Measurements from ENCODE around the gene CCDC169. TPM values are rescaled to one million over a fixed set of nuclear protein-coding genes. Genes with fewer than 3 reads are reported as not detected.

The CCDC169 gene
- total RNA-seq, 2 donors from 2014 or later: 0.46 to 0.62 TPM

DNA sequence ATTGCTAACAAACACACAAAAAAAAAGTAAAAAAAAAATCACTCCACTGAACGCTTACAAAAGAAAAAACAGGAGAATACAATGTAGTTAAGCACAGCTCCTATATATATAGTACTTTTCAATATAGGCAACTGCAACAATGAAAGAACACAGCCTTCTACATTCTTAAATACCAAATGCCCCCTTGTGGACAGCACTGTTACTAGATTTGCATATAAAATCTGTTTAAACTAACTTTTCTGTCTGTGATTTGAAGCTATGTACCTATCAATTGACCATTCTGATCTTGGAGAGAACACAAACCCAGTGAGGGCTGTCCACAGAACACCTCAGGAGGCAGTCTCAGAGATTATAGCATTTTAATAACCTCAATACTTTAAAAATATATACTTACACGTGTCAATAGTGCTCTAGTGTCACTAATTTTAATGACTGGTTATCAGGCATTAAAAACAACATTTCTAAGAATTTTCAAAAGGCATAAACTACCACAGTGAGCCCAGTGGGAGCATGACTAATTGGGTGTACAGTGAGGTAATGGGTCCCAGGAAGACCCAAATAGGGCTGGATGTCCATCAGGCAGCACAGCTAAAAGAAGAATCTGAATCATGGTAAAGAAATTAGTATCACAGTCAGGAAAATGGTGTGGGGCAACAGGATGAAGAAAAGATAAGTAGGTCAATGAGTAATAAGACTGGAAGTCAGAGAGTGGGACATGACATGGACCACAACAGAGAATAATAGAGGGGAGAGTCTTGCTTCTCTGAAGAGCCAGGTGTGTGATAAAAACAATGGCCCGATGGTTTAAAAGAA is 22.2 kb downstream of the CCDC169 start:
- peak in 1 of 2 donors; percentile 10 for DNase-seq (ENCODE audit: low spot score in 2 of 2)
- no peak for ATAC-seq
- no peaks in the 10 kb centered on the region for H3K36me3 Mint-ChIP-seq
- no peak overlapping the region for H3K27ac Mint-ChIP-seq
- H3K9me3 Mint-ChIP-seq: no peaks in the 10 kb centered on the region

DNA sequence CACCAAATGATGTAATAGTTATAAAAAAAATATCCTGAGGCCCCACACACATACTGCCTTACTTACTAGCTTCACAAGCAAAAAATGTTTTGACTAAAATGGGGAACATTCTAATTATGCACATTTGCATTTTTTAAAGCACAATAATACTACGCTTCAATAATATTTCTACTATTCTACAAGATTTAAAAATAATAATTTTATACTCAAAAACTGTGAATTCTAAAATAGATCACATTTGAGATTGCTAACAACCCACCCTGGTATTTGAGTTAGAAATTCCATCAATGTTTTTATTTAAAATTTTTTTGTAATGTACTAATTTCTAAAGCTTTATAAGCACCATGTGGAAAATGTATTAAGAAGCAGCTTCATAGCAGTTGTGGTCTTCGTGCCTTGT is 24.2 kb downstream of the CCDC169 start:
- DNase-seq (ENCODE audit: low spot score in 2 of 2) (no peak), ATAC-seq (no peak)
- Mint-ChIP-seq H3K36me3 (no peaks in the 10 kb centered on the region), H3K27ac (no peak overlapping the region), H3K9me3 (no peaks in the 10 kb centered on the region)

DNA sequence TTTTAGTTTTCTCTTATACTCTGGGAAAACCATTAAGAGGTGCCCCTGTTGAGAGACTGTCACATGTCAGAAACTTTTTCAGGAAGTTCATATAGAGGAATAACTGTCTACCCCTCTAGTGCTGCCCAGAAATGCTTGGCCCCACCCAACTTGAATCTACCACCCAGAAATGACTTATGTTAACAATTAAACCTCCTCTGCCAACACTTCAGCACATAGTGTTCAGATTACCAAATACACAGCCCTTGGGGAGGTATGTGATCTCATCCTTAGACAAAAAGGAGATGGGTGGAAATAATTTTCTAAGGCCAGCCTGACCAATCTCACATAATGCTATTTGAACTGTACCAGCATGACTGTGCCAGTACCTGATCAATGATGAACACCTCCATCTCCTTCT is 35.6 kb downstream of the CCDC169 start:
- Mint-ChIP-seq H3K36me3 (no peaks in the 10 kb centered on the region), H3K27ac (no peak overlapping the region), H3K9me3 (no peaks in the 10 kb centered on the region)
- ATAC-seq (no peak), DNase-seq (ENCODE audit: low spot score in 2 of 2) (no peak)

DNA sequence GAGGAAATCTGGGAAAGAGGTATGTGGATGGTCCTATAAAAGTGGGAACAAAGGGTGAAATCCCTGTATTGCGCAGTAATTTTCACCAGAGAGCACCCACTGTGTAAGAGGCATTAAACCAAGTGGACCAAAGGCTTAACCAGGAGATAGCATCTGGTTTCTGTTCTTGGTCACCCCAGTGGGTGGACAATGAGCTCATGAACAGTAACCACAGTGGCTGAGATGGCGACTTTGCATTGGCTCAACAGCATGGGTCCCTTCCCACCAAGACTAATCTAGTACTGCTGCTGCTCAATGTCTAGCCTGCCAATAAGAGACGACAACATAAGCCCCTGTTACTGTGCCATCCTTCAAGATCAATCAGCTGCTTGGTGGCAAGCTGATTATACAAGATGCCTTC is 36.6 kb downstream of the CCDC169 start:
- H3K9me3 Mint-ChIP-seq: no peaks in the 10 kb centered on the region
- no peaks in the 10 kb centered on the region for H3K36me3 Mint-ChIP-seq
- H3K27ac Mint-ChIP-seq: no peak overlapping the region
- DNase-seq (ENCODE audit: low spot score in 2 of 2) (no peak), ATAC-seq (no peak)

DNA sequence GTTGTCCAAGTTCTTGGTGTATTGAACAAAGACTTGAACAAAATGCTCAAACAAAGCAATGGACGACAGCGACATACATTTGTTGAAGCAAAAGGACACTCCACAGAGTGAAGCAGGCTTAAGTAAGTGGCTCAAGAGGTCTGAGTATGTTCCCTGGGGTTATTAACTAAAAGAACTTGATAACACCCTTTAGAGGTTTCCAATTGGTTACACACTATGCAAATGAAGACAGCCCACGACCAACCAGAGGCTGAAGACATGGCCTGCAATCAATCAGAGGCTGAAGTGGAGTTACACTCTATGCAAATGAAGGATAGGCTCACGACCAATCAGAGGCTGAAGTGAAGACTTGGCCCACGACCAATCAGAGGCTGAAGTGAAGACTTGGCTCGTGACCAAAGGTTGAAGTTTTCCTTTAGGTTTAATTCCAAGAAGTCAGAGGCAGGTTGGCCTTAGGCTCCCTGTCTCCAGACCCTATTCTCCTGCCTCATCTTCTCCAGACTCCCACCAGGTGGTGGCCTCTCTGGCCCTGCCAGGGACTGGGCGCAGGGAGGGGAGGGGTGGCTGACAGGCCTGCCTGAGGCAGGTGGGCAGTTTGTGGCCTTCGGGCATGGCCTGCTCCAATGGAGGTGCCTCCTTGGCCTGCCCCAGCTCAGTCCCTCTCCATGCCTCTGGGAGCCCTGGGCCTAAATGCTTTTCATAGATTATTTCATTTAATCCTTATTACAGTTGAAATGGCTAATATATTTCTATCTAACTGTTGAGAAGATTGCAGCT is 38.1 kb downstream of the CCDC169 start:
- H3K27ac Mint-ChIP-seq: no peak overlapping the region
- no peaks in the 10 kb centered on the region for H3K36me3 Mint-ChIP-seq
- ATAC-seq (no peak), DNase-seq (ENCODE audit: low spot score in 2 of 2) (no peak)
- no peaks in the 10 kb centered on the region for H3K9me3 Mint-ChIP-seq

DNA sequence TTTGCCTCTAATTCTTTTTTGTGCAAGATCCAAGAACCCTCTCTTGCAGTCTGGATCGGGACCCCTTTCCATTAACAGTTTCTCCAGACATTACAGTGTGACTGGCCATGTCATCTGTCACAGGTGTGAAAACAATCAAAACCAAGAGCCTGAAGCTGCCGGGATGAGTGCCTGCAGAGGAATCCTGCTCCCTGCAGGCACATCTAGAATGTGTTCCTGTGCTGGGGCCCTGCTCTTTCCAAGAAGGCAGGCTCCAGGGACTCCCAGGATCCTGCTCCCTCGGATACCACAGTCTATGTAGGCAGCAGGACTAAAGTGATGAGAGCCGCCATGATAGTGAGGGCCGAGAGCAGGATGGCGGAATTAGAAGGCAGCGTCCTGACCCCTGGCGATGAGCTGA is 38.8 kb downstream of the CCDC169 start:
- H3K36me3 Mint-ChIP-seq: no peaks in the 10 kb centered on the region
- no peaks in the 10 kb centered on the region for H3K9me3 Mint-ChIP-seq
- DNase-seq (ENCODE audit: low spot score in 2 of 2) (no peak), ATAC-seq (no peak)
- no peak overlapping the region for H3K27ac Mint-ChIP-seq

DNA sequence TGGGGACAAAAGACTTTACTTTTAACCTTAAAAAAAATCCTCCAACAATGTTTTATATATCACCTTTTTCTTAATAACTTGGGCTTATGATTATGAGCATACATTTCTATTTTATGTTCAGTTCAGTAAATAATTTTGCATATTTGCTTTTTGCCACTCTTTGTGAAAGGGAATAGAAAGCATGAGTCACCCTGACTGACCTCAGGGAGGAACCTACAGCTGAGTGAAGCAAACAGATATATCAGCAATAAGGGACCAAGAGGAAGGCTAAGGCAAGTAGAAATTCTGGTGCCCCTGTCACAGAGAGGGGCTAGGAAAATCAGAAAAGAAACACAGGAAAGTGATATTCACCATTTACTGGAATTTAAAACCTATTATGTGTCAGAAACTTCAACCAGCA is 46.1 kb downstream of the CCDC169 start:
- Mint-ChIP-seq H3K9me3 (no peaks in the 10 kb centered on the region), H3K27ac (no peak overlapping the region), H3K36me3 (no peaks in the 10 kb centered on the region)
- ATAC-seq (no peak), DNase-seq (ENCODE audit: low spot score in 2 of 2) (no peak)

DNA sequence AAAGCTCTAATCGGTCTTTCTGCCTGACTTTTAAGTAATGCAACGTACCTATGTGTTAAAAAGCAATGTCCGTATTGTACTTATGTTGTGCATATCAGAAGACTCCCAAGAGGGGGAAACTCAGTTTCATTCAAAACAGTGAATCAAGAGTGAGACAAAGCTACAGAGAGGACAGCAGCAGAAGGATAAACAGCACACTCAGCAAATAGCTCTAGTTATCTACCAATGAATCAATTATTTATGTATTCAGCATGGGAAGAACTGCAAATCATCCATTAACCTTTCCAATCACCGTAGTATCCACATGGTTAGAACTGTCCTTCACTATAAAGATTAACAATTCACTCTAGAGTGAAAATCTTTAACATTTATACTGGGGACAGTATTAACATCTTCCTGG is 46.6 kb downstream of the CCDC169 start:
- Mint-ChIP-seq H3K9me3 (no peaks in the 10 kb centered on the region), H3K36me3 (no peaks in the 10 kb centered on the region), H3K27ac (no peak overlapping the region)
- no peak for DNase-seq (ENCODE audit: low spot score in 2 of 2)
- ATAC-seq: no peak

DNA sequence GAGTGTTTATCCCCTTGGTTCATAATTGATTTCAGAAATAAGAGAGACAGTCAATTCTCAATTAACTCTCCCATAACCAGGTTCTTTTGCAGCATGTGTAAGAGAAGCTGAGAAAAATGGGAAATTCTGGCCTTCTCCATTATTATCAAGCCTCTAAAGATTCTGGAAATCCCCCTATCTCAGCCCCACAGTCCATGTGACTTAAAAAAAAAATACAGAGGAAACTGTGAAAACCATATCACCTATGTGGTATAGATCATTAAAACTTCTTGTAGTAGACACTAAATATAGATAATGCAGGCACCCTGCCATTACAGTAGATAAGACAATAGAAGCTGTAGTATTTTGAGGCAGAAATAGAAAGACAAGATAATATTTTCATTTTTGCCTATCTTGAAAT is 48.9 kb downstream of the CCDC169 start:
- no peak overlapping the region for H3K27ac Mint-ChIP-seq
- no peak for ATAC-seq
- H3K36me3 Mint-ChIP-seq: no peaks in the 10 kb centered on the region
- no peaks in the 10 kb centered on the region for H3K9me3 Mint-ChIP-seq
- no peak for DNase-seq (ENCODE audit: low spot score in 2 of 2)

DNA sequence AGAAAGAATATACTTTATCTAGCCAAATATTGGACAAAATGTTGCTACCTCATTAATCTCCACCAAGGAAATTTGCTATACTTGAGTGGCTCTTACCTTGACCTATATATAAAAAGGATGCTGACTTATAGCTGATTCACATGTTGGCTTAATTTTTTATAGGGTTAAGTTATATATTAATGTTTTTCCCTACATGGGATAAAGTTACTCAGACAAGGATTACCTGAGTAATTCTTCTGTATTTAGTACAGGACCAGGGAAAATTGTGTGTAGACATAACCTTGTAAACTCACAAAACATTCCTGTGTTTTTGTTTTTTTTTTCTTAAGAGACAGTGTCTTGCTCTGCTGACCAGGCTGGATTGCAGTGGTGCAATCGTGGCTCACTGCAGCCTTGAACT is 52.6 kb downstream of the CCDC169 start:
- H3K27ac Mint-ChIP-seq: no peak overlapping the region
- ATAC-seq: no peak
- no peak for DNase-seq (ENCODE audit: low spot score in 2 of 2)
- H3K9me3 Mint-ChIP-seq: no peaks in the 10 kb centered on the region
- no peaks in the 10 kb centered on the region for H3K36me3 Mint-ChIP-seq

DNA sequence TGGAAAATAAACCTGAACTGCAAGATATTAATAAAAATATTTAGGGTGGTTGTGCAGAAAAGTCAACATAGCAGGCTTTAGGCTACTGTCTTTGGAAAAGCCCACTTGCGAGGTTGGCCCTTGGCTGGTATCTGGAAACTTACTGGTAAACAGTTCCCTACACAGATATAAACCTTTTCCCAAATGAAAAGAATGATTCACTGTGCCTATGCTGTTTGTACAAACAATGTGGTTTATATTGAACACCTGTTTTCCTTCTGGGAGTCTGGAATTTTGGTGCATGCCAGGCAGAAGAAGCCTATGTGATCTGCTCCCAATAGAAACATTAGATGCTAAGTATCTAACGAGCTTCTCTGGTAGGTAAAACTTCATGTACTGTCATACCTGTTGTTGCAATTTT is 53.5 kb downstream of the CCDC169 start:
- Mint-ChIP-seq H3K27ac (no peak overlapping the region), H3K36me3 (no peaks in the 10 kb centered on the region), H3K9me3 (no peaks in the 10 kb centered on the region)
- DNase-seq (ENCODE audit: low spot score in 2 of 2) (no peak), ATAC-seq (no peak)

DNA sequence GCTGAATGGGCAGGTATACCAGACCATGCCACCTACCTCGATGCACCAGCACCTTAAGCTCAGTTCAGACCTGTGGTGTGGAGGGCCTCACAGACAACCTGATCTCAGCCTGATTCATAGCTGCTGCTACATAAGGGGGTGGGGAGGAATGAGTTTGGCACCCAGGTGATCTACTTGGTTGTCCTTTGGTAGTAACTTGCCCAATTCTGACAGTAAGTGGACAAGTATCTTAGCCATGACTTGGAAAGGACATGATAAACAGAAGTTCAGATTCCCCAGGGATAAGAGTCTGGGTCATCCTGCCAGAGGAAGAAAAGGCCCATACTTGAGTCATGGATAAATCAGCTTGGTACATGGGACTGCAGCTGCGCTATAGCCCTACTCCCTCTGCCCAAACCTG is 54.9 kb downstream of the CCDC169 start:
- Mint-ChIP-seq H3K27ac (no peak overlapping the region), H3K36me3 (no peaks in the 10 kb centered on the region), H3K9me3 (no peaks in the 10 kb centered on the region)
- DNase-seq (ENCODE audit: low spot score in 2 of 2) (no peak), ATAC-seq (no peak)

DNA sequence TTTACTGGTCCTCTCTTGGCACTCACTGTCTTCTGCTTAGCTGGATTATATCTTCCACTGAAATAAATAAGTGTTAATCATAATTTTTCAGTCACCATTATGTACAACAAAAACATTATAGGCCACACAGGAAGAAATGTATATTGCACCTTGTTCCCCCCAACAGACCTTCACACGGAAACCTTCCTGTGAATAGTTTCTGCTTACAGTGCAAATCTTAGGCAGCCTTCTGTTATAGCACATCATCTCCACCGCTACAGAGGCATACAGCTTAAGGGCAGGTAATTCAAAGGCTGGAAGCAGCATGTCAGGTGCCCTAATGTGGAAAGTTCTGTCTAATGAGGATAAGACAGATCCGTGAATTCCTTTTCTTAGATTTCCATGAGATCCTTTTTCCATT is 66.4 kb downstream of the CCDC169 start:
- DNase-seq (ENCODE audit: low spot score in 2 of 2) (no peak), ATAC-seq (no peak)
- no peak overlapping the region for H3K27ac Mint-ChIP-seq
- H3K36me3 Mint-ChIP-seq: no peaks in the 10 kb centered on the region
- peaks cover 0 to 10% of the 10 kb centered on the region in 2 donors for H3K9me3 Mint-ChIP-seq

DNA sequence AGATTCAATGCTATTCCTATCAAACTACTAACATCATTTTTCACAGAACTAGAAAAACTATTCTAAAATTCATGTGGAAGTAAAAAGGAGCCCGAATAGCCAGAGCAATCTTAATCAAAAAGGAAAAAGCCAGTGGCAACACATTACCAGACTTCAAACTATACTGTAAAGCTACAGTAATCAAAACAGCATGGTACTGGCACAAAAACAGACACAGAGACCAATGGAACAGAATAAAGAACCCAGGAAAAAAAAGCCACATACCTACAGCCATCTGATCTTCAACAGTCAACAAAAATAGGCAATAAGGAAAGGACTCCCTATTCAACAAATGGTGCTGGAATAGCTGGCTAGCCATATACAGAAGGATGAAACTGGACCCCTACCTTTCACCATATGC is 72.9 kb downstream of the CCDC169 start:
- Mint-ChIP-seq H3K27ac (no peak overlapping the region), H3K36me3 (peaks cover 0 to 5% of the 10 kb centered on the region in 2 donors), H3K9me3 (peaks cover 8 to 13% of the 10 kb centered on the region in 2 donors)
- ATAC-seq (no peak), DNase-seq (ENCODE audit: low spot score in 2 of 2) (no peak)

DNA sequence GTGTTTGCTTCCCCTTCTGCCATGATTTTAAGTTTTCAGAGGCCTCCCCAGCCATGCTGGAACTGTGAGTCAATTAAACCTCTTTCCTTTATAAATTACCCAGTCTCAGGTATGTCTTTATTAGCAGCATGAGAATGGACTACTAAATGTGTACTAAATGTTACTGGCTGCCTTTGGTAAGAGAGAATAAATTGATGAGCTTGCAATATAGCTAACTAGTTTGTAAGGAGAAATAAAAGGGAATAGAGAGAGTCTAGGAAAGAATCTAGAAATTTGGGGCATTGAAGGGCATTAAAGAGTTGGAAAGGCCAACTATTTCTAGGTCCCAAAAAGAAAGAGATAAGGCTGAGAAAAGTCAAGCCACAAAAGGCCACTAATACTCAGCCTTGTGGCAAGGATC is 77.7 kb downstream of the CCDC169 start:
- Mint-ChIP-seq H3K36me3 (peaks cover 5 to 10% of the 10 kb centered on the region in 2 donors), H3K9me3 (peaks cover 8 to 11% of the 10 kb centered on the region in 2 donors), H3K27ac (no peak overlapping the region)
- no peak for ATAC-seq
- DNase-seq (ENCODE audit: low spot score in 2 of 2): no peak

DNA sequence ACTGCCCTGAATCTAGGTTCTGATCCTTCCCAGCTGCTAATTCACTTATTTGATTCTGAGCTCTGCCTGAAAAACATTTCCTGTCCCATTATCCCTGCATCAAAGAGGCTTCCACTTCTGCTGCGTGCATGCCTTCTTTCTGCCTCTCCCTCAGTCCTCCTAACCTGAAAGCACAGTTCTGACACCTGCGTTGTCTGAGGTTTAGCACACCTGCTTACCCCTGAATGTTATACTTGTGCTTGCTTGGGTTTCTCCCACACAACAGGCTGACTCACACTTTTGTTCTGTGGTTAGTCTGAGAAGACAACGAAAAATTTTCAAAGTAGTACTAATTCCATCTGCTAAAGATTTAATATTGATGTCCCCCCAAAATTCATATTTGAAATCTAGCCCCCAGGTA is 80.2 kb downstream of the CCDC169 start:
- Mint-ChIP-seq H3K36me3 (peaks cover 0 to 10% of the 10 kb centered on the region in 2 donors), H3K27ac (no peak overlapping the region), H3K9me3 (peaks cover 4% of the 10 kb centered on the region in 2 donors)
- DNase-seq (ENCODE audit: low spot score in 2 of 2) (no peak), ATAC-seq (no peak)

DNA sequence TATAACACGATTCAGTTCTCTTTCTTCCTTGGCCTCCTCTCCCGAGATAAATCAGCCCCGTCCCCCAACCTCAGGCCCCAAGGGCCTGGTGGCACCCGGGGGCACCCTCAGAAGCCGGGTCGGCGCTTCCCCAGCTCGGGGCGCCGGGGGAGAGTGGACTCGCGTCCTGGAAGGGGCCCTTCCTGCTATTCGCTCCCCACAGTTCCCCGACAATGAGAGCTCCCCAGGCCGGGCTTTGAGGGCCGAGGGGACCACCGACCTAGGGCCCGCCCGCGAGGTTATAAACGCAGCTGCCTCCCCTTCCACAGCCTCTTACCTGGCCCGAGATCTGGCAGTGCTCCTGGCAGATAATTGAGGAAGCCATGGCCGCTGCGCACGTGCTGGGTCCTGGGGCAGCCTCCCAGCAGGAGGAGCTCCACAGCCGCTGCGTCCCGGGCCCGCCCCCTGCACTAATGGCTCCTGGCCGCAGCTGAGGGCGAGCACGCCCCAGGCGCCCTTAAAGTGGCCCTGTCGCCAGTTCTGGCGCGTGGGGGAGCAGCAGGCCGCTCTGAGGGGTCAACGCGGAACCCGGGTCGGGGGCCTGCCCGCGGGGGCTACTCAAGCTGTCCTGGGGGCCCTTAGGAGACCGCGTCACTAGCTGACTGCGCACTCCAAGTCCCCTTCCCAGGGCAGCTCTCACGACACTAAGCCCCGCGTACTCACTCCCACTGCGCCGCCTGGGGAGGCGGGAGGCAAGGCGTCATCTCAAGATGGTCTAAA is 83.3 kb downstream of the CCDC169 start, which contains the start of gene SOHLH2:
Gene SOHLH2 (minus strand): TSS at position 394 of the 759 bp plus-strand sequence. CDS start 30 bp downstream, at position 364.
- no peak within 1 kb of the TSS for H3K27ac Mint-ChIP-seq
- peaks cover 4% of the 10 kb centered on the region in 2 donors for H3K9me3 Mint-ChIP-seq
- ATAC-seq (no peak), DNase-seq (ENCODE audit: low spot score in 2 of 2) (no peak)
- peaks cover 0 to 10% of the 10 kb centered on the region in 2 donors for H3K36me3 Mint-ChIP-seq

Measured in activated naive CD4-positive, alpha-beta T cell treated with anti-CD3 and anti-CD28 coated beads, Interleukin-2, amount 50 U/mL, for 72 hours (primary cell).